Naive thymus-derived CD8-positive, alpha-beta T cell (primary cell): ENCODE measurements around the gene GNA15. TPM values are rescaled to one million over a fixed set of nuclear protein-coding genes. Genes with fewer than 3 reads are reported as not detected.

Source experiments
- ATAC-seq, 2 donors: fragments of 150-1000 bp; cut with Tn5 transposase in 1 of 2; sonication (Bioruptor Pico), chemical (Tn5 transposase) in 1 of 2; 1 replicate in 1 of 2; 2 replicates in 1 of 2; pipeline ENCODE4 v1.10.0; 2021; ENCODE audit warnings: mild to moderate bottlenecking in 2 of 2, moderate library complexity in 2 of 2
- POLR2A ChIA-PET: fragments of 350-600 bp; sonication (Branson Sonifier 250); formaldehyde crosslinking; loops from one replicate; lab custom pipeline; 2021; ENCODE audit warnings: antibody characterized with exemption; lab: Charles Lee
- DNase-seq, 10 donors: peaks; one replicate each; pipeline versions ENCODE4 v3.0.0 to v3.0.0-alpha.2; 2020 to 2022
- H3K27ac Mint-ChIP-seq, 10 donors: one replicate each; pipeline ENCODE4 v1.8.0; 2020 to 2022; ENCODE audit warnings: mild to moderate bottlenecking in 10 of 10, mixed read lengths in 10 of 10, moderate library complexity in 4 of 10, inconsistent platforms in 1 of 10
- H3K27me3 Mint-ChIP-seq, 5 donors: one replicate each; pipeline ENCODE4 v1.8.0; 2021 to 2022; ENCODE audit warnings: mixed read lengths in 5 of 5
- H3K36me3 Mint-ChIP-seq, 3 donors: one replicate each; pipeline ENCODE4 v1.8.0; 2020 to 2022; ENCODE audit warnings: mixed read lengths in 3 of 3, mild to moderate bottlenecking in 2 of 3, inconsistent platforms in 1 of 3
- H3K4me1 Mint-ChIP-seq, 4 donors: one replicate each; pipeline ENCODE4 v1.8.0; 2021 to 2022; ENCODE audit warnings: mixed read lengths in 4 of 4
- H3K4me3 Mint-ChIP-seq, 10 donors: one replicate each; pipeline ENCODE4 v1.8.0; 2020 to 2022; ENCODE audit warnings: mild to moderate bottlenecking in 10 of 10, mixed read lengths in 10 of 10, moderate library complexity in 6 of 10, inconsistent platforms in 1 of 10
- H3K9me3 Mint-ChIP-seq, 9 donors: one replicate each; pipeline ENCODE4 v1.8.0; 2020 to 2022; ENCODE audit warnings: mixed read lengths in 9 of 9, mild to moderate bottlenecking in 3 of 9, inconsistent platforms in 1 of 9, moderate library complexity in 1 of 9
- polyA plus RNA-seq, 3 donors: library from polyadenylated mRNA; unstranded; fragments of 300-500 nt; fragmentation: Illumina TruSeq; gene quantifications; one replicate each; pipeline ENCODE4 v1.2.3, GENCODE V29; 2021
- total RNA-seq, 8 experiments: library from RNA in 2 of 8; stranded (reverse) in 2 of 8; gene quantifications; one replicate each; pipeline ENCODE4 v1.2.3 and lab custom pipeline; 2021 to 2026

The GNA15 gene
- total and polyA plus RNA-seq, 5 experiments from 2014 or later = 0.19 to 0.39 (median 0.36) TPM; not detected in 2

DNA sequence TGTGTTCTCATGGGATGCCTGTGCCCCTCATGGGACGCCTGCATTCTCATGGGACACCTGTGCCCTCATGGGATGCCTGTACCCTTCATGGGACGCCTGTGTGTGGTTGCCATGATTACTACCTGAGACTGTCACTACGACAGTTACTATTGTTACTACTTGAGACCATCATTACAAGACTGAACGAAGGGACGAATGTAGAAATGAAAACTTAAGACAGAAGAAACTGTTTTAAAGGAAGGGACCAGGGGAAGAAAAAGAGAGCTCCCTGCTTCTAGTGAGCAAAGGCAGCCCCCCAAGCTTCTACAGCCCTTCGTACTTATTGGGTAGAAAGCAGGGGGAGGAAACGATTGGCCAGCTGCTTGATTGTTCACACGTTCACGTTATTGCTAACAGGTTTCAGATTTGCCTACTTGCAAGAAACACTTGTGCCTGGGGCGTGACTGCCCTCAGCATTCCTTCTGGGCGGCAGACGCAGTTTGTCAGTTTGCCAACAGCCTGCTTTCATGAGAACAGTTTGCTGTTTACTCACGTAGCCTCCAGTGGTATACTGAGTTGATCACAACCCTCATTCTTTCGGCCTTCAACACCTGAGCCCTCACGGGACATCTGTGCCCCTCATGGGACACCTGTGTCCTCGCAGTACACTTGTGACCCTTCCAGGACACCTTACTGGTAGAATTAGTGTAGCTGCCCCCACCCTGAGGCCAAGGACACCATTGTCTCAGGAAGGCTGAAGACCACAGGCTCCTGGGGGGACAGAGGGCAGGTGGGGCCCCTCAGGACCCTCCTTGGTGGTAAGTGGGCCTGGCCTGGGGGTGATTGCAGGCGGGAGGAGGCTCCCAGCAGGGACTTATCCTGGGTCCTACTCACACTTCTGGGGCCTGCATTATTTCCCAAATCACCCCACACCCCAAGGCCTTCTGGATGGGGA lies 40.2 kb downstream of the GNA15 start:
- no peaks in the 10 kb centered on the region for H3K27me3 Mint-ChIP-seq
- H3K36me3 Mint-ChIP-seq = peaks cover 6 to 11% (median 9%) of the 10 kb centered on the region in 3 donors
- peak overlapping the region; percentile 72 to 91 (median 87) for H3K4me3 Mint-ChIP-seq
- peak in 6 of 10 donors; percentile 27 to 75 (median 40) for DNase-seq
- POLR2A ChIA-PET = interaction anchor here (0.5 to 2.3 kb wide), 7 partner anchors 8 to 1585 kb away, joined by 3 to 14 read pairs (median 4); partner anchors contain the start of gene NCLN
- peak overlapping the region; percentile 80 to 99 (median 96) for H3K27ac Mint-ChIP-seq
- H3K4me1 Mint-ChIP-seq = peaks cover 13 to 45% (median 28%) of the 10 kb centered on the region in 4 donors
- ATAC-seq = no peak
- no peaks in the 10 kb centered on the region for H3K9me3 Mint-ChIP-seq

DNA sequence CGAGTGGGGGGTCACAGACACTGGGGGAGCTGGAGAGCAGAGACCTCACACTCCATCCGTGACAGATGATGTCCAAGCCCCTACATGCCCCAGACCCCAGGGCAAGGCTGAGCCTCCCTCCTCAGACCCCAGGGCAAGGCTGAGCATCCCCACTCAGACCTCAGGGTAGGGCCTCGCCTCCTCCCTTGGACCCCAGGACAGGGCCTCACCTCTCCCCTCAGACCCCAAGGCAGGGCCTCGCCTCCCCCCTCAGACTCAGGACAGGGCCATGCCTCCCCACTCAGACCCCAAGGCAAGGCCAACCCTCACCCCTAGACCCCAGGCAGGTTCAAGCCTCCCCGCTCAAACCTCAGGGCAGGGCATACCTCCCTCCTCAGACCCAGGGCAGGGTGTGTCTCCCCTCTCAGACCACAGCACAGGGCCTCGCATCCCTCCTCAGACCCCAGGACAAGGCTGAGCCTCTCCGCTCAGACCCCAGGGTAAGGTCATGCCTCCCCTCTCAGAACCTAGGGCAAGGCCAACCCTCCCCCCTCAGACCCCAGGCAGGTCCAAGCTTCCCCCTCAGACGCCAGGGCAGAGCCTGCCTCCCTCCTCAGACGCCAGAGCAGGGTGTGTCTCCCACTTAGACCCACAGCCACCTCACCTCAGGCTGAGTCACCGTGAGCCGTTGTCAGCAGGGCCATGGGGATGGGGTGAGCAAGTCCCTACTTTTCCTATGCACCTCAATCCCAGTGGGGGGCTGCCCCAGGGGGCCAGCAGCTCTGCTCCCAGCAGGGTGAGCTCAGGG lies 41.1 kb downstream of the GNA15 start:
- H3K9me3 Mint-ChIP-seq = no peaks in the 10 kb centered on the region
- peak overlapping the region; percentile 72 to 91 (median 87) for H3K4me3 Mint-ChIP-seq
- POLR2A ChIA-PET = interaction anchor here (0.5 to 2.3 kb wide), 7 partner anchors 9 to 116 kb away, joined by 3 to 14 read pairs (median 4); partner anchors contain the start of gene NCLN
- H3K27me3 Mint-ChIP-seq = no peaks in the 10 kb centered on the region
- H3K27ac Mint-ChIP-seq = peak overlapping the region; percentile 80 to 99 (median 96)
- H3K36me3 Mint-ChIP-seq = peaks cover 6 to 18% (median 12%) of the 10 kb centered on the region in 3 donors
- ATAC-seq = peak; percentile 45 to 56
- H3K4me1 Mint-ChIP-seq = peaks cover 12 to 40% (median 27%) of the 10 kb centered on the region in 4 donors
- peak in 7 of 10 donors; percentile 41 to 82 (median 53) for DNase-seq

DNA sequence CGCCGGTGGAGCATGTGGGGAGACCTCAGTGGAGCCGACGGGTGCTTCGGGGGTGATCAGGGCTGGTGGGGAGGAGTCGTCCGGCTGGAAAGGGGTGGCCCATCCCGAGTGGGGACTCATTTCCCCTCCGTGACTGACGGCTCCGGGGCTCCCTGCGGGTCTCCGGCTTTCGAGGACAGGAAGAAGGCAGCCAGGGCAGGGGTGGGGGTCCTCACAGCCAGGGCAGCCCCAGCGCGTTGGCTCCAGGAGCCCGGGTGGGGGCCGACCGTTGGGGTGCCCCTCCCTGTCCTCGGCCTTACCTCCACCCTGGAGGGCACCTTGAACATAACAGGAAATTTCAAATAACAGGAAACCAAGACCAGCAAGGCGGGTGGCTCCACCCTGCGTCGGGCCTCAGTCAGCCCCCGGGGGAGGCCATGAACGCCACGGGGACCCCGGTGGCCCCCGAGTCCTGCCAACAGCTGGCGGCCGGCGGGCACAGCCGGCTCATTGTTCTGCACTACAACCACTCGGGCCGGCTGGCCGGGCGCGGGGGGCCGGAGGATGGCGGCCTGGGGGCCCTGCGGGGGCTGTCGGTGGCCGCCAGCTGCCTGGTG lies 42.6 kb downstream of the GNA15 start, which contains the start of gene S1PR4:
S1PR4 (plus strand) TSS at position 393 of the 596 bp plus-strand sequence; CDS start at position 417, 24 bp downstream.
- Mint-ChIP-seq H3K4me1 (peaks cover 12 to 42% (median 31%) of the 10 kb centered on the region in 4 donors), H3K27ac (peak within 1 kb of the TSS; percentile 84 to 99 (median 94)), H3K36me3 (peaks cover 6 to 30% (median 12%) of the 10 kb centered on the region in 3 donors), H3K9me3 (no peaks in the 10 kb centered on the region), H3K27me3 (no peaks in the 10 kb centered on the region), H3K4me3 (peak within 1 kb of the TSS; percentile 95 to 100 (median 98))
- peak; percentile 76 to 84 for ATAC-seq
- POLR2A ChIA-PET = interaction anchor here (0.6 to 3.5 kb wide), 9 partner anchors 97 to 940 kb away, joined by 3 to 21 read pairs (median 3); partner anchors contain the start of genes DOHH, MRPL54 and TLE5
- DNase-seq = peak; percentile 50 to 84 (median 72)

DNA sequence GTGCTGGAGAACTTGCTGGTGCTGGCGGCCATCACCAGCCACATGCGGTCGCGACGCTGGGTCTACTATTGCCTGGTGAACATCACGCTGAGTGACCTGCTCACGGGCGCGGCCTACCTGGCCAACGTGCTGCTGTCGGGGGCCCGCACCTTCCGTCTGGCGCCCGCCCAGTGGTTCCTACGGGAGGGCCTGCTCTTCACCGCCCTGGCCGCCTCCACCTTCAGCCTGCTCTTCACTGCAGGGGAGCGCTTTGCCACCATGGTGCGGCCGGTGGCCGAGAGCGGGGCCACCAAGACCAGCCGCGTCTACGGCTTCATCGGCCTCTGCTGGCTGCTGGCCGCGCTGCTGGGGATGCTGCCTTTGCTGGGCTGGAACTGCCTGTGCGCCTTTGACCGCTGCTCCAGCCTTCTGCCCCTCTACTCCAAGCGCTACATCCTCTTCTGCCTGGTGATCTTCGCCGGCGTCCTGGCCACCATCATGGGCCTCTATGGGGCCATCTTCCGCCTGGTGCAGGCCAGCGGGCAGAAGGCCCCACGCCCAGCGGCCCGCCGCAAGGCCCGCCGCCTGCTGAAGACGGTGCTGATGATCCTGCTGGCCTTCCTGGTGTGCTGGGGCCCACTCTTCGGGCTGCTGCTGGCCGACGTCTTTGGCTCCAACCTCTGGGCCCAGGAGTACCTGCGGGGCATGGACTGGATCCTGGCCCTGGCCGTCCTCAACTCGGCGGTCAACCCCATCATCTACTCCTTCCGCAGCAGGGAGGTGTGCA lies 43.3 kb downstream of the GNA15 start:
- peaks cover 16 to 49% (median 37%) of the 10 kb centered on the region in 4 donors for H3K4me1 Mint-ChIP-seq
- peak overlapping the region; percentile 95 to 100 (median 98) for H3K4me3 Mint-ChIP-seq
- peak; percentile 24 to 32 for ATAC-seq
- H3K36me3 Mint-ChIP-seq = peaks cover 6 to 37% (median 12%) of the 10 kb centered on the region in 3 donors
- no peaks in the 10 kb centered on the region for H3K9me3 Mint-ChIP-seq
- POLR2A ChIA-PET = interaction anchor here (0.6 to 3.5 kb wide), 12 partner anchors 9 to 1061 kb away, joined by 3 to 21 read pairs (median 3); partner anchors contain the start of genes DOHH, MRPL54 and TLE5
- no peaks in the 10 kb centered on the region for H3K27me3 Mint-ChIP-seq
- peak in 1 of 10 donors; percentile 66 for DNase-seq
- peak overlapping the region; percentile 84 to 99 (median 94) for H3K27ac Mint-ChIP-seq

DNA sequence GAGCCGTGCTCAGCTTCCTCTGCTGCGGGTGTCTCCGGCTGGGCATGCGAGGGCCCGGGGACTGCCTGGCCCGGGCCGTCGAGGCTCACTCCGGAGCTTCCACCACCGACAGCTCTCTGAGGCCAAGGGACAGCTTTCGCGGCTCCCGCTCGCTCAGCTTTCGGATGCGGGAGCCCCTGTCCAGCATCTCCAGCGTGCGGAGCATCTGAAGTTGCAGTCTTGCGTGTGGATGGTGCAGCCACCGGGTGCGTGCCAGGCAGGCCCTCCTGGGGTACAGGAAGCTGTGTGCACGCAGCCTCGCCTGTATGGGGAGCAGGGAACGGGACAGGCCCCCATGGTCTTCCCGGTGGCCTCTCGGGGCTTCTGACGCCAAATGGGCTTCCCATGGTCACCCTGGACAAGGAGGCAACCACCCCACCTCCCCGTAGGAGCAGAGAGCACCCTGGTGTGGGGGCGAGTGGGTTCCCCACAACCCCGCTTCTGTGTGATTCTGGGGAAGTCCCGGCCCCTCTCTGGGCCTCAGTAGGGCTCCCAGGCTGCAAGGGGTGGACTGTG lies 44.0 kb downstream of the GNA15 start:
- ATAC-seq (no peak), DNase-seq (peak in 3 of 10 donors; percentile 13 to 63 (median 27))
- Mint-ChIP-seq H3K27ac (peak overlapping the region; percentile 92 to 99 (median 95)), H3K4me1 (peaks cover 22 to 55% (median 44%) of the 10 kb centered on the region in 4 donors), H3K4me3 (peak overlapping the region; percentile 95 to 100 (median 98)), H3K9me3 (no peaks in the 10 kb centered on the region), H3K36me3 (peaks cover 6 to 43% (median 12%) of the 10 kb centered on the region in 3 donors), H3K27me3 (no peaks in the 10 kb centered on the region)
- POLR2A ChIA-PET = interaction anchor here (0.6 to 3.5 kb wide), 6 partner anchors 9 to 1060 kb away, joined by 3 to 21 read pairs (median 10); partner anchors contain the start of gene TLE5

DNA sequence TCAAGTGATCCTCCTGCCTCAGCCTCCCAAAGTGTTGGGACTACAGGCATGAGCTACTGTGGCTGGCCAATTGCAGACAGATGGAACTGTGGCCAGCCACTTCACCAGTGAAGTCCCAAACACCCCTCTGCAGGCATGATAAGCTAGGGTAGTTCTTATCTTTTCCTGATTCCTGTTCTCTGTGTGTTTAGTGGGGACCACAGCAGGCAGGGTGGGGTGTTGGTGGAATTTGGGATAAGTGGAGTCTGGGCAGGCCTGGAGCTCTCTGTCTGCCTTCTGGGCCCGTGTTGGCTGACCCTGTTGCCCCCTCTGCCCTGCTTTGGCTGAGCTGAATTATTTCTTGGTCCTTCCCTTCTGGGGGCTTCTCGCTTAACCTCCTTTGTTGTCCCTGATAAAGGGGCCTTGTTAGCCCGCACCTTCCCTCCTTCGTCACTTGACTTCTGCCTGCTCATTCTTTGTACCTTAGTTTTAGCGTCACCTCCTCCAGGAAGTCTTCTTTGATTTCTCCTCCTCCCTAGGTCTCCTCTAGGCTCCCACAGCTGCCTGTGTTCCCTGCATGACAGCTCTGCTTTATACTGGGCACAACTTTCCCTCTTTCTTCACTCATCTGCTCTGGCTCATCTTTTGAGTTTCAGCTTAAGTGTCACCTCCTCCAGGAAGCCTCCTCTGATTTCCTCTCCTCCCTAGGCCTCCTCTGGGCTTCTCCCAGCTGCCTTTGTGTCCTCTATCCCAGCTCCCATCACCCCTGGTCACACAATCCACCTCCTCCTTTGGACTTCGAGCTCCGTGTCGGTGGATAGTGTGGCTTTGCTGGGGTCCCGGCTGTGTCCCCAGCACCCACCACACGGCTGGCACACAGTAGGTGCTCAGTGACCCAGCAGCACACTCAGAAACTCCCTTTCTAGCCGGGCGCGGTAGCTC lies 48.1 kb downstream of the GNA15 start:
- Mint-ChIP-seq H3K27me3 (no peaks in the 10 kb centered on the region), H3K27ac (peak overlapping the region; percentile 34 to 98 (median 93)), H3K4me3 (peak overlapping the region; percentile 84 to 98 (median 94)), H3K9me3 (no peaks in the 10 kb centered on the region), H3K36me3 (peaks cover 6 to 47% (median 12%) of the 10 kb centered on the region in 3 donors), H3K4me1 (peaks cover 23 to 69% (median 56%) of the 10 kb centered on the region in 4 donors)
- ATAC-seq (no peak), DNase-seq (no peak)
- POLR2A ChIA-PET = interaction anchor here (0.5 to 2.5 kb wide), 14 partner anchors 10 to 237 kb away, joined by 3 to 11 read pairs (median 4); no protein-coding TSS in a partner anchor

DNA sequence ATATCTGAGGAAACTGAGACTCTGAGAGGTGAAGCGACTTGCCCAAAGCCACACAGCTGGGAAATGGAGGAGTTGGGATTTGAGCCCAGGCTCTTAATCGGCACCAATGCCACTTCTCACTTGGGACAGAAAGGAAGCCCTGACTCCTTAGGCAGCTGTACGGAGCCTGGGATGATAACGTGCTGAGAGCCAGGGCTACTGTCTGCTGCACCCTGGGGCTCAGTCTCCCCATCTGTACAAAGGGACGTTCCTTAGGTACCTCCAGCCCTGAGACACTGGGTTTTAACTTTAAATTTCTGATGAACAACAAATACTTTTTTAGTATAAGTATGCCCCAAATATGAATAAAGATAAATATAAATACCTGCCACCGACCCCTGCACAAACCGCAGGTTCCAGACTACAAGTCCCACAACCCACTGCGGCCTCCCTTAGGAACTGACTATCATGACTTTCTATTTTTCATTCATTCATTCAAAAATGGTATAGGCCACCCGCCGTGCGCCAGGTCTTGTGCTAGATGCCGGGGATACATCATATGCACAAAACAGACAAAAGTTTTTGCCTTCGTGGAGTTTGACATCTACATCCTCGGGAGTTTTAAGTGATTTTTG lies 49.1 kb downstream of the GNA15 start:
- H3K4me3 Mint-ChIP-seq = peak overlapping the region; percentile 84 to 98 (median 94)
- peak overlapping the region; percentile 51 to 99 (median 93) for H3K27ac Mint-ChIP-seq
- DNase-seq (peak in 4 of 10 donors; percentile 51 to 83 (median 62)), ATAC-seq (peak; percentile 41 to 54)
- POLR2A ChIA-PET = interaction anchor here (0.7 to 2.5 kb wide), 10 partner anchors 8 to 343 kb away, joined by 3 to 11 read pairs (median 4); no protein-coding TSS in a partner anchor
- peaks cover 6 to 47% (median 12%) of the 10 kb centered on the region in 3 donors for H3K36me3 Mint-ChIP-seq
- H3K27me3 Mint-ChIP-seq = no peaks in the 10 kb centered on the region
- no peaks in the 10 kb centered on the region for H3K9me3 Mint-ChIP-seq
- H3K4me1 Mint-ChIP-seq = peaks cover 23 to 75% (median 60%) of the 10 kb centered on the region in 4 donors

DNA sequence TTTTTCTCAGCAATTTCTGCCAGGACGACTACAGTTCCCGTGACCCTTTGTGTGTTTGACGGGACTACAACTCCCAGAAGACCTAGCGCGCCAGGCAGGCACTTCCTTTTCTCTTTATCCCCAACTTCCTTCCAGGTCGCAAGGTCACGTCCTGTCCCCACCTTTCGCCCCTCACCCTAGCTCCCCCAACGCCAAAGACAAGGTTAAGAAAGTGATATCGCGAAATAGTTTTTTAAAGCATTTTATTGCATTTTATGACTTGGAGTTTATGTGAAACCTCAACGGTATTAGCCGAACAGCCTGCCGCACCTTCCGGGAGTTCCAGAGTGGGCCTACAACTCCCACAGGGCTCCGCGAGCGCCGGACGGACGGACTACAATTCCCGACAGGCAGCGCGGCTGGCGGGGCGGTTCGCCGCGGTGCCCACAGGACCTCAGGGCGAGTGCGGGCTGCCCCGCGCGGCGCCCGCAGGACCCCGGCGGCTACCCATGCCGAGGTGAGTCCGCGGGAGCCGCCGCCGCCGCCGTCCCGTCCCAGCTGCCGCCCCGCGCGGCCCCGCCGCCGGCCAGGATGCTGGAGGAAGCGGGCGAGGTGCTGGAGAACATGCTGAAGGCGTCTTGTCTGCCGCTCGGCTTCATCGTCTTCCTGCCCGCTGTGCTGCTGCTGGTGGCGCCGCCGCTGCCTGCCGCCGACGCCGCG lies 49.8 kb downstream of the GNA15 start, which contains the start of gene NCLN:
NCLN (plus strand) TSS at position 470 of the 699 bp plus-strand sequence; CDS start at position 571, 101 bp downstream.
- ATAC-seq = peak; percentile 82 to 88
- POLR2A ChIA-PET = interaction anchor here (0.7 to 2.5 kb wide), 13 partner anchors 8 to 577 kb away, joined by 3 to 10 read pairs (median 4); partner anchors contain the start of gene MRPL54

More for the DNA sequence above, 49.8 kb downstream of the GNA15 start, which contains the start of gene NCLN:
- peak within 1 kb of the TSS; percentile 51 to 99 (median 93) for H3K27ac Mint-ChIP-seq
- no peaks in the 10 kb centered on the region for H3K27me3 Mint-ChIP-seq
- H3K9me3 Mint-ChIP-seq = no peaks in the 10 kb centered on the region
- H3K4me3 Mint-ChIP-seq = peak within 1 kb of the TSS; percentile 84 to 98 (median 94)
- peak; percentile 86 to 99 (median 92) for DNase-seq
- H3K4me1 Mint-ChIP-seq = peaks cover 23 to 70% (median 60%) of the 10 kb centered on the region in 4 donors
- peaks cover under 1 to 41% (median 7%) of the 10 kb centered on the region in 3 donors for H3K36me3 Mint-ChIP-seq
